ENCODE results near the gene DHFR2. TPM values are rescaled to one million over a fixed set of nuclear protein-coding genes. Genes with fewer than 3 reads are reported as not detected.
"Not testable (repeated sequence)": the region's sequence is repeated elsewhere in the genome, so short reads cannot be mapped to it uniquely, and the experiment has no call there.

Gene DHFR2
- total RNA-seq, 1 experiment from 2014 or later = 3.4 TPM

DNA sequence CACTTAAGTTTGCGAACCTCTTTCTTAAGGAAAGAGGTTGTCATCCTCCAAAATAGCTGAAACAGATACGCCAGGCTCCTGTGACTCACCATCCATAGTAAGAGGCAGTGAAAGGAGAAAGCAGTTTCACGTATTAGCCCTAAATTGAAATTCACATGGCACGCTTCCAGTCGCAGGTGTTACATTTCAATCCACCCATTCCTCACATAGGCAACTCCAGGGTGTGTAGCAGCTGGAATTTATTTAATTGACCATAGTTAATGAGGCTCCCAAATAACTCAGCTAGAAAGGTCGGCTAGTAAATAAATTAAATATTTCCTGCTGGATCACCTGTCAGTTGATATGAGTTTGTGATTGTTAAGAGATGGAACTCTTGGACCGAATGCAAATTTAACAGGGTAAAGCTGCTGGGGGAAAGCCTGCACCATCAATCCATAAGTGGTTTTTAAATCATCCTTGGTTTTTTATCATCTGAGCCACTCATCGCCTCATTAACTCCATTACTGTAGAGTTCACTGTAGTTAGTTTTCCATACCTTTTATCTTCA lies 19.7 kb upstream of the DHFR2 start:
- Mint-ChIP-seq H3K27ac (ENCODE audit: low read depth, unreplicated experiment) (no peak overlapping the region), H3K36me3 (ENCODE audit: insufficient read depth, unreplicated experiment) (peaks cover 24% of the 10 kb centered on the region), H3K4me3 (ENCODE audit: unreplicated experiment) (no peak overlapping the region), H3K4me1 (ENCODE audit: insufficient read depth, unreplicated experiment) (peaks cover 6% of the 10 kb centered on the region), H3K27me3 (ENCODE audit: insufficient read depth, unreplicated experiment) (no peaks in the 10 kb centered on the region), H3K9me3 (ENCODE audit: unreplicated experiment) (no peaks in the 10 kb centered on the region)
- no TSS peak for BruUV-seq (replicated peaks)
- intact Hi-C loops (cut with micrococcal nuclease) = no loop called here
- no peak for TF ChIP-seq CTCF (IDR thresholded peaks at IDR 0.05; ENCODE audit: unreplicated experiment)
- ChIA-PET POLR2A (no interaction called here), CTCF (interaction anchor here (0.6 to 5.9 kb wide), 2 partner anchors 15 to 78 kb away, joined by 3 to 37 read pairs; no protein-coding TSS in a partner anchor)
- DNase-seq (ENCODE audit: unreplicated experiment) = no peak

- CTCF ChIA-PET = interaction anchor here (5.9 kb wide), 1 partner anchor 14 kb away, joined by 37 read pairs; no protein-coding TSS in a partner anchor
- BruUV-seq (replicated peaks) = no TSS peak
These were observed 19.2 kb upstream of the DHFR2 start for GRCh38 chr3:94081884-94082283.

GRCh38 chr3:94080552-94080951 lies 17.8 kb upstream of the DHFR2 start:
- H3K9me3 Mint-ChIP-seq (ENCODE audit: unreplicated experiment); H3K27ac Mint-ChIP-seq (ENCODE audit: low read depth, unreplicated experiment); H3K4me1 Mint-ChIP-seq (ENCODE audit: insufficient read depth, unreplicated experiment); DNase-seq (ENCODE audit: unreplicated experiment); H3K4me3 Mint-ChIP-seq (ENCODE audit: unreplicated experiment); BruUV-seq (replicated peaks); POLR2A ChIA-PET; H3K27me3 Mint-ChIP-seq (ENCODE audit: insufficient read depth, unreplicated experiment); intact Hi-C loops (cut with micrococcal nuclease): not testable (repeated sequence)
- H3K36me3 Mint-ChIP-seq (ENCODE audit: insufficient read depth, unreplicated experiment) = peaks cover 17% of the 10 kb centered on the region
- CTCF ChIA-PET = interaction anchor here (5.9 kb wide), 1 partner anchor 13 kb away, joined by 37 read pairs; no protein-coding TSS in a partner anchor

More at GRCh38 chr3:94081884-94082283, 19.2 kb upstream of the DHFR2 start:
- Mint-ChIP-seq H3K4me1 (ENCODE audit: insufficient read depth, unreplicated experiment) (peaks cover 7% of the 10 kb centered on the region), H3K27me3 (ENCODE audit: insufficient read depth, unreplicated experiment) (no peaks in the 10 kb centered on the region), H3K4me3 (ENCODE audit: unreplicated experiment) (no peak overlapping the region), H3K36me3 (ENCODE audit: insufficient read depth, unreplicated experiment) (peaks cover 25% of the 10 kb centered on the region), H3K27ac (ENCODE audit: low read depth, unreplicated experiment) (no peak overlapping the region), H3K9me3 (ENCODE audit: unreplicated experiment) (no peaks in the 10 kb centered on the region)
- POLR2A ChIA-PET = interaction anchor here (0.9 kb wide), 1 partner anchor 20 kb away, joined by 3 read pairs; the partner anchor contains the start of gene DHFR2
- intact Hi-C loops (cut with micrococcal nuclease) = no loop called here
- no peak for TF ChIP-seq CTCF (IDR thresholded peaks at IDR 0.05; ENCODE audit: unreplicated experiment)
- DNase-seq (ENCODE audit: unreplicated experiment) = no peak

- no peak for TF ChIP-seq CTCF (IDR thresholded peaks at IDR 0.05; ENCODE audit: unreplicated experiment)
- no peak overlapping the region for H3K27ac Mint-ChIP-seq (ENCODE audit: low read depth, unreplicated experiment)
- ChIA-PET CTCF (no interaction called here), POLR2A (no interaction called here)
- intact Hi-C loops (cut with micrococcal nuclease) = no loop called here
- no peak overlapping the region for H3K4me3 Mint-ChIP-seq (ENCODE audit: unreplicated experiment)
- no TSS peak for BruUV-seq (replicated peaks)
- DNase-seq (ENCODE audit: unreplicated experiment) = peak; percentile 2
- peaks cover 8% of the 10 kb centered on the region for H3K9me3 Mint-ChIP-seq (ENCODE audit: unreplicated experiment)
- H3K4me1 Mint-ChIP-seq (ENCODE audit: insufficient read depth, unreplicated experiment) = peaks cover 7% of the 10 kb centered on the region
- peaks cover 23% of the 10 kb centered on the region for H3K36me3 Mint-ChIP-seq (ENCODE audit: insufficient read depth, unreplicated experiment)
- H3K27me3 Mint-ChIP-seq (ENCODE audit: insufficient read depth, unreplicated experiment) = no peaks in the 10 kb centered on the region
These were observed 13.3 kb upstream of the DHFR2 start for GRCh38 chr3:94076055-94076454.

Data from MCF 10A (cell line).